GM18909 (cell line): ENCODE data around the gene ARID3A.

Experiments used
- ATAC-seq: cut with Tn5 transposase; IDR thresholded peaks from one replicate; pipeline ENCODE4 v1.9.1; 2021; ENCODE audit warnings: mild to moderate bottlenecking; ENCODE audit not compliant: unreplicated experiment, poor library complexity

The ARID3A gene

GRCh38 chr19:927780-928401 is 2.1 kb downstream of the ARID3A start:
- no peak for ATAC-seq

GRCh38 chr19:928471-929202 is 2.8 kb downstream of the ARID3A start:
- ATAC-seq, result no peak

- ATAC-seq, result no peak
These were observed 3.5 kb downstream of the ARID3A start for GRCh38 chr19:929203-929890.

- no peak for ATAC-seq
These were observed 4.0 kb downstream of the ARID3A start for GRCh38 chr19:929891-930258.

GRCh38 chr19:931860-932647 is 6.2 kb downstream of the ARID3A start:
- no peak for ATAC-seq

- ATAC-seq, result no peak
These were observed 7.1 kb downstream of the ARID3A start for GRCh38 chr19:932648-933552.

GRCh38 chr19:933553-933882 is 7.7 kb downstream of the ARID3A start:
- ATAC-seq, result no peak

GRCh38 chr19:934197-934840 is 8.5 kb downstream of the ARID3A start:
- no peak for ATAC-seq

- no peak for ATAC-seq
These were observed 9.1 kb downstream of the ARID3A start for GRCh38 chr19:934865-935479.

GRCh38 chr19:936175-936546 is 10.3 kb downstream of the ARID3A start:
- ATAC-seq, result no peak

GRCh38 chr19:937259-937694 is 11.4 kb downstream of the ARID3A start:
- ATAC-seq, result no peak

- ATAC-seq, result no peak
These were observed 12.5 kb downstream of the ARID3A start for GRCh38 chr19:938233-938923.

- ATAC-seq, result no peak
These were observed 13.6 kb downstream of the ARID3A start for GRCh38 chr19:939439-939838.

GRCh38 chr19:939922-940321 is 14.1 kb downstream of the ARID3A start:
- no peak for ATAC-seq

- peak; percentile 54 for ATAC-seq
These were observed 14.9 kb downstream of the ARID3A start for GRCh38 chr19:940591-941291.

GRCh38 chr19:941292-942132 is 15.7 kb downstream of the ARID3A start:
- ATAC-seq, result no peak

- no peak for ATAC-seq
These were observed 16.4 kb downstream of the ARID3A start for GRCh38 chr19:942133-942645.
